PC-3 (cell line): Measurements from ENCODE around the gene C10orf95.

ENCODE experiments used
- CTCF ChIP-seq: fragments of 300-600 bp; sonication (generic); conservative IDR thresholded peaks from 2 replicates; pipeline ENCODE4 v1.5.1; 2017; ENCODE audit warnings: antibody characterized with exemption, low read depth, mild to moderate bottlenecking, low read length
- EZH2 ChIP-seq: fragments of 300-600 bp; sonication (generic); IDR thresholded peaks from one replicate; pipeline ENCODE4 v1.6.1; 2017; ENCODE audit warnings: antibody characterized with exemption, mild to moderate bottlenecking, low read length; ENCODE audit not compliant: unreplicated experiment

DNA sequence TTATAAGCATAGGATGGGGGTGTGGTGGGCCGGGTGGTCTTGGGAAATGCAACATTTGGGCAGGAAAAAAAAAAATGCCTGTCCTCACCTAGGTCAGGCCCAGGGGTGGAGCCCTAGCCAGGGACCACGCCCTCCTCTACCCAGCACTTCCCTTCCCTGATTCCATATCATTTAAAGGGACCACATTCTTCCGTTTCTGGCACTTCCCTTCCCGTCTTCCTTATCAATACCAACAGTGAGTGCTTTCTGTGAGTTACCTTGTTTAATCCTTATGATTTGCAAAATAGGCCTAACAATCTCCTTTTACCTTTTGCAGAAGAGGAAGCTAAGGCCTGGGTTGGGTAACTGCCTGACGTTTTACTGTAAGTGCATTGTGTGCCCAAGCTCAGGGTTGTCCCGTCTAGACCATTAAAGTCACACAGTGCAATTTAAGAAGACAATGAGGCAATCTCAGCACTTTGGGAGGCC is 16.7 kb upstream of the C10orf95 start:
- TF ChIP-seq CTCF (no peak), EZH2 (no peak)
